HL-60/S4 (cell line): ENCODE data around the gene PRRT3.
"Not testable (repeated sequence)": the region's sequence is repeated elsewhere in the genome, so short reads cannot be mapped to it uniquely, and the experiment has no call there.

Source experiments
- in situ Hi-C: fragments of 300-500 bp; cut with MboI; formaldehyde crosslinking; loops from 2 replicates; pipeline ENCODE4 v1.14.3; 2022; ENCODE audit warnings: low sequenced_read_pairs

The PRRT3 gene

GRCh38 chr3:9899289-9899791 lies 52.9 kb downstream of the PRRT3 start:
- in situ Hi-C loops = no loop called here

GRCh38 chr3:9898467-9899241 lies 53.6 kb downstream of the PRRT3 start:
- in situ Hi-C loops = no loop called here

GRCh38 chr3:9897408-9898372 lies 54.5 kb downstream of the PRRT3 start:
- in situ Hi-C loops = no loop called here

- in situ Hi-C loops = not testable (repeated sequence)
These were observed 55.3 kb downstream of the PRRT3 start for GRCh38 chr3:9896755-9897407.

GRCh38 chr3:9895715-9896114 lies 56.5 kb downstream of the PRRT3 start:
- in situ Hi-C loops = not testable (repeated sequence)
